Left renal cortex interstitium (tissue), 4 donors: Measurements from ENCODE around the gene ZFPM1. TPM values are rescaled to one million over a fixed set of nuclear protein-coding genes. Genes with fewer than 3 reads are reported as not detected.
"Not testable (repeated sequence)": the region's sequence is repeated elsewhere in the genome, so short reads cannot be mapped to it uniquely, and the experiment has no call there.

Experiments used
- DNase-seq, 4 donors: peaks; one replicate each; pipeline ENCODE4 v3.0.0-alpha.2; 2013; ENCODE audit warnings: low read depth in 4 of 4, low spot score in 2 of 4, missing footprints in 1 of 4
- polyA plus RNA-seq, 4 donors: library from polyadenylated mRNA; unstranded; fragments of 120-200 nt; gene quantifications; one replicate each; pipeline ENCODE4 v1.2.1, GENCODE V29; 2013; ENCODE audit not compliant: insufficient read length in 4 of 4

The ZFPM1 gene
- polyA plus RNA-seq, 4 donors = 1.9 to 6.7 (median 5.0) TPM

DNA sequence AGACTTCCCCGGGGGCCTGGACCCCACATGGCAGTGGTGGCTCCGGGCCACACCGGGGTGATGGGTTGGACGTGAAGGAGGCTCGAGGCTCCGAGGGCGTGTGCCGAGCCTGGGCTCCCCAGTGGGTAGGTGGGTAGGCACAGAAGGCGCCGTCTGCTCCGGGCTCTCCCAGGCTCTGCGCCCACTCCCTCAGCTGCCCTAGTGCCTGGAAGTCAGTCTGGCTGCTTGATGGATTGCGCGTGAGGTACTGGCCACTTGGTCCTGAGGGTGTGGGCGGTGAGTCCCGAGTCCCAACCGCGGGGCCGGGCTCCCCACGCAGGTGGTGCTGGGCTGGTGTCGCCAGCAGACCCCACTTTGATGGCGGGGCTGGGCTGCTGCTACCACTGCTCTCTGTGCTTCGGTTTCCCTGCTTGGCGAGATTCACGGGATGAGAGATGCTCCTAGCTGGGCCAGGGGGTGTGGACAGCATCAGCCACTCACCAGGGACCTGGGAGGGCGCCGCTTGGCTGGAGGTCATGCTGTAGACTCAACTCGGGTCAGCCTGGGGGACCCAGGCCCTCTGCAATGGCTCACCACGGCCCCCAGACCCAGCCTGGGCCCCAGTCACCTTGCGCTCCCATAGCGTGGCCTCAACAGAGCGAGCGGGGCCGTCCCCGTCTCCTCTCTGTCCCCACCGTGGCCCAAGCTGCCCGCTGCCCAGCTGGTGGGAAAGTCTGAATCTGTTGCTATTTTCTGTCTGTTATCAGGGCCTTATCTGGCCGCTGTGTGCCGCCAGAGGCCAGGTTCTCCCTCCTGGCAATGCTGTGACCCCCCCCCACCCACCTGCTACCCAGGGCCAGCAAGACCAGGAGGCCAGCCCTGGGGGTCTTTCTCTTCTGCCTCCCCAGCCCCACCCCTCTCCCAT, 26.1 kb downstream of the ZFPM1 start:
- no peak for DNase-seq

DNA sequence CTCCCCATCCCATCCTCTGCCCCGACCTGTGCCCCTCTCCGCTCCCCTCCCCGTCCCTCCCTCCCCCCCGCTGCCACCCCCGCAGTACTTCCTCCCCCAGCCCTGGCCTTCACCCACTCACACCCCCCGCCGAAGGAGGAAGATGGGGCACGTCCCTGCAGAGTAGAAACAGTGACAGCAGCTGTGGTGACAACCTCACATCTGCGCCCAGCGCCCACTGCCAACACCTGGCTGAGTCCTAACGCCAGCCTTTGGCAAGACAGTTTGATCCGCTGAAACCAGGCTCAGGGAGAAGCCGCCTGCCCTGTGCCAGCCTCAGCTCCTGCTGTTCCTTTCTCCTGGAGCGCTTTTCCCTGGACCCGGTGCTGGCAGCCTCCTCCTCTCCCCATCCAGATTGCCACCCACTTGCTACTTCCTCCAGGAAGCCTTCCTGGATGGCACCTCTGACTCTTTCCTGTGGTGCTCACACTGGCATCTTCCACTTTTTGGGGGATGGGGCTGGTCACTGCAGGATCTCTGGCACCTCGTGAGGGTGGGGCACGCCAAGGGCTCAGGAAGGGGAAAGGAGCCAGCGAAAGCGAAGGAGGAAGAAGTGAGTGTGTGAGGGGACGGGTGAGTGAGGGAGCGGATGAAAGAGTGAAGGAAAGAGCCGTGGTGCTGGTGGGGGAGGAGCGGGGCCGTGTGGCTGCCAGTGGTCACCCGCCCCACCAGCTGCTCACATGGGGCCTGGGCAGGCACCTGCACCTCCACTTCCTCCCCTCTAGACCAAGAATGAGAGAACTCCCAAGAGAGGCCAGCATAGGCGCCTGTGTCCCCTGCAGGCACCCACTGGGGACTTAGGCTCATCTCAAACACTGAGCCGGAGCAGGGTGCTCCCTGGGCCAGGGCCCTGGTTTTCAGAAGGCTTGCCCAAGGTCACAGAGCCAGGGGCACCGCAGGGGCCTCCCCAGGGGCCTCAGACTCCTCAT, 27.0 kb downstream of the ZFPM1 start:
- DNase-seq = no peak

DNA sequence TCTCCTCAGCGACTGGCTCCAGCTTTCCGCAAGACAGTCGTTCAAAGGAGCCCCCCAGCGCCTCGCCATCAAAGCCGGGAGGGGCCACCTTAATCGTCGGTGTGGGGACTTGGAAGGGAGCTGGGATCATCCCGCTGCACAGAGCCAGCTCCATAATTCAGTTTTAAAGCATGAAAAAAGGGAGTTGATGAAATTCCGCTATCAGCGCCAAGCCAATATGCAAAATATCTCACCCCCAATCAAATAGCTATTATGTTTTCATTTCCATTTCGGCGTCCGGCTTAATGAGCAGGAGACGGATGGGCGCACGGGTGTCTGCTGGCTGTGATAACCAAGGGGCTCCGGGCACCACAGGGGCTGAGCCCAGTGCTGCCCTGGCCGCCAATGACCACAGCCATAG, 27.7 kb downstream of the ZFPM1 start:
- no peak for DNase-seq

DNA sequence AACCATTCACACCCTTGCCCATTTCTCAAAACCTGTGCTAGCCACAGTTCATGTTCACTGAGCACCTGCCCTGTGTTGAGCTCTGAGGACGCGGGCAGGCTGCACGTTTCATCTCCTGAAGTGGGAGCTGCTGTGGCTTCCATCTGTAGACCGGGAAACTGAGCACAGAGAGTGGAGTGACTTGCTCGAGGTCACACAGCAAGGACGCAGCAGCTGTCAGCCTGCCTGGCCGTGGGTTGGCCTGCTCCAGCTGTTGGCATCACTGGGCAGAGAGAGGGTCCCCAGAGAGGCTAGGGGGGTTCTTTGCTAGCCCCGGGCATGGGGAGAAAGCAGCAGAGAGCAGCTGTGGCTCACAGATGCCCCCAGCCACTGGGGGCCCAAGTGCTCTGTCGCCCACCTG, 28.8 kb downstream of the ZFPM1 start:
- no peak for DNase-seq

DNA sequence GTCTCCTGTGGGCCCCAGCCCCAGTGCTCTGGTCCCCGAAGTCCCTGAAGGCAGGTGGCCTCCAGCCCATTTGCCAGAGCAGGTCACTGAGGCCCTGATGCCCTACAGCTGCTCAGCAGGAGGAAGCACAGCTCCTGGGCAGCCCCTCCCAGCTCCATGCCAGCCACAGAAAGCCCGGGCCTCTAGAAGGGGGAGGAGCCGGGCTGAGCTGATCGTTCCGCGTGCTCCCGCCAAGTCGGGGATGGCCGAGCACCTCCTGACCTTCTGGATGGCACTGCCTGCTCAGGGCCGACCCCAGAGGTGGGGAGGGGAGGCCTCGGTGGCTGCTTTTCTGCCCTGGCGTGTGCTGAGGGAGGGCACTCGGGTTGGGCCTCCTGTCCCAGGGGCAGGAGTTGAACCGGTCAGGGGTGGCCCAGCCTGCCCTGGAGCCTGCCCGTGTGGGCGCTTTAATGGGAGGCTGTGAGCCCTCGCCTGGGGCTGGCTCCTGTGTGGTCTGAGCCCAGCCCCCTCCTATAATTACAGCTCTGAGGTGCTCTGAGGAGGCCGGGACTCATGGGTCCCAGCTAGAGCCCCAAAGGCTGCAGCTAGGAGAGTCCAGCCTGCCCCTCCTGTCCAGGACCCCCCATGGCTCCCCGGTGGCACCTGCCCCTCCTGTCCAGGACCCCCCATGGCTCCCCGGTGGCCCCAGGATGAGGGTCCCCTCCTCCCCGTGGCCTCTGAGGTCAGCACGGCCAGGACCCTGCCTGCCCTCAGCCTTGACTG, 29.7 kb downstream of the ZFPM1 start:
- DNase-seq = no peak

DNA sequence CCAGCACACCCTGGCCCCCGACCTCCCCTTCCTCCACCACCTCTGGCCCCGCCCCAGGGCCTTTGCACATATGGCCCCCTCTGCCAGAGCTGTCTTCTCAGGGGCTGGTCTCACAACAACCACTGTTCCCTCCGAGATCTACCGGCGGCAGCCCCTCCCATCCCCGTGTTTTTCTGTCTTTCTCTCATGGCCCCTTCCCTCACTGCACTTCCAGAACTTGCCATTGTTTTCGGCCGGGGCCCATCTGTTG, 30.2 kb downstream of the ZFPM1 start:
- no peak for DNase-seq

DNA sequence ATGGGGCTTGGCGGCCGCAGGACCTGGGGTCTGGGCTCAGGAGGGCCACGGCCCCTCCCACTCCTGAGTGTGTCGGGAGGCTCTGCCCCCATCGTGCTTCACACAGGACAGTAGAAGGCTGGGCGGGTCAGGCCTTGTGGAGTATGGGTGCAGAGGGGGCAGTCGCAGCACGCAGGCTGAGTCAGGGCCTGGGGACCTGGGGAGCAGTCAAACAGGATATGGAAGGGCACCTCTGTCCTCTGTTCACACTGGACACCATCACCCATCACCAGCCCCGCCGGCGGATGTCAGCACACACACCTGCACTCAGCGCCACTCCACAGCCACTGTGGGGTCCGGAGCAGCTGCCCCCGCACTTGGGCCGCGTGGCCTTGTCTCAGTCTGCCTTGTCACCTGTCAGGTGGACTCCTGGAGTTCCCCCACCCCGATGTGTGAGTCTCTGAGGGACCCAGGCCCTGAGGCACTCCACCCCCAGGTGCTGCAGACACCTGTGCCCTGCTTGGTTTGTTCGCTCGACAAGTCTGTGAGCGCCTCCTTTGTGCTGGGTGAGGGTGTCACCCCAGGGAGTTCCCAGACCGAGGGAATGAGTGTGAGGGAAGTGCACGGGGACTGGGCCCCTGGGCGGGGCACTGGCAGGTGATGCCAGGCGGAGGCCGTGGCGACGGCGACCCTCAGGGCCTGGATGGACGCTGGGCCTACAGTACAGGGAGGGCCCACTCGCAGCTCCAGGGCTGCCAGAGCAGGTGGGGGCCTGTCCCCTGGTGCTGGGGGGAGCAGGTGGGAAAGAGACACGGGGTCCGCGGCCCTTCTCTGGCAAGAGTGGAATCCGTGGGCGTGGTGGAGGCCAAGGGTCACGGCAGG, 31.7 kb downstream of the ZFPM1 start:
- no peak for DNase-seq

DNA sequence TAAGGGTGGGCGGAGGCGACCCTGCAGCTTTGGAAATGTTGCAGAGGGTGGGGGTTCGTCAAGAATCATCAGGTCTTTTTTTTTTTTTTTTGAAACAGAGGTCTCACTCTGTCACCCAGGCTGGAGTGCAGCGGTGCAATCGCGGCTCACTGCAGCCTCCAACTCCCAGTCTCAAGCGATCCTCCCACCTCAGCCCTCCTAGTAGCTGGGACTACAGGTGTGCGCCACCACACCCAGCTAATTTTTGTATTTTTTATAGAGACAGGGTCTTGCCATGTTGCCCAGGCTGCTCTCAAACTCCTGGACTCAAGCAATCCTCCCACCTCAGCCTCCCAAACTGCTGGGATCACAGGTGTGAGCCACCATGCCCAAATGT, 32.3 kb downstream of the ZFPM1 start:
- not testable (repeated sequence) for DNase-seq

DNA sequence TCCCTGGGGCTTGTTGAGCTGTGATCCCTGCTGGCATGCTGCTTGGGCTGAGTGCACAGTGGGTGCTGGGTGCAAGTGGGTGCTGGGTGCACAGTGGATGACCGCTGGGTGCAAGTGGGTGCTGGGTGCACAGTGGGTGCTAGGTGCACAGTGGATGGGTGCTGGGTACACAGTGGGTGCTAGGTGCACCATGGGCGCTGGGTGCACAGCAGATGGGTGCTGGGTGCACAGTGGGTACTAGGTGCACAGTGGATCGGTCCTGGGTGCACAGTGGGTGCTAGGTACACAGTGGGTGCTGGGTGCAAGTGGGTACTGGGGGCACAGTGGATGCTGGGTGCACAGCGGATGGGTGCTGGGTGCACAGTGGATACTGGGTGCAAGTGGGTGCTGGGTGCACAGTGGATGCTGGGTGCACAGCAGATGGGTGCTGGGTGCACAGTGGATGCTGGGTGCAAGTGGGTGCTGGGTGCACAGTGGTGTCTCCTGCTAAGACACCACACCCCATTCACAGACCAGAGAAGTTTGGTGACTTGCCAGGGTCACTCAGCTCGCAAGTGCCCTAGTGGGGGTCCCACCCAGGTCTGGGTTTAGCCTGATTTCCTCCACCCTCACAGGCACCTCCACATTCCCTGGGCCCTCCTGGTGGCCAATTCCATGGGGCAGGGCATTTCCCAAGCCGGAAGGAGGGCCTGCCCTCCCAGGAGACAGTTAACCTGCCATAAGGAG, 33.5 kb downstream of the ZFPM1 start:
- DNase-seq = no peak

DNA sequence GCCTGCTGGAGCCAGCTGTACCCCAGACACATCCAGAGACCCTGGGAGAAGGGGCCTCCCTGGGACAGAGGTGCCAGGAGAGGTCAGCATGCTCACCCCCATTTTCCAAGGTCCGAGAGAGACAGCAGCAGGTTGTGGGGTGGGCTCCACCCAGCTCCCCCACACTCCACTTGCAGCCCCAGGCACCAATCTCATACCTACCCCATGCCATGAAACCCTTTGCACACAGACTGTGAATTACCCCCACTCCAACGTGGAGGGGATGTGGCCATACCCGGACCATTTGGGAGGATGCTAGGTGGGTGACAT, 34.0 kb downstream of the ZFPM1 start:
- no peak for DNase-seq

DNA sequence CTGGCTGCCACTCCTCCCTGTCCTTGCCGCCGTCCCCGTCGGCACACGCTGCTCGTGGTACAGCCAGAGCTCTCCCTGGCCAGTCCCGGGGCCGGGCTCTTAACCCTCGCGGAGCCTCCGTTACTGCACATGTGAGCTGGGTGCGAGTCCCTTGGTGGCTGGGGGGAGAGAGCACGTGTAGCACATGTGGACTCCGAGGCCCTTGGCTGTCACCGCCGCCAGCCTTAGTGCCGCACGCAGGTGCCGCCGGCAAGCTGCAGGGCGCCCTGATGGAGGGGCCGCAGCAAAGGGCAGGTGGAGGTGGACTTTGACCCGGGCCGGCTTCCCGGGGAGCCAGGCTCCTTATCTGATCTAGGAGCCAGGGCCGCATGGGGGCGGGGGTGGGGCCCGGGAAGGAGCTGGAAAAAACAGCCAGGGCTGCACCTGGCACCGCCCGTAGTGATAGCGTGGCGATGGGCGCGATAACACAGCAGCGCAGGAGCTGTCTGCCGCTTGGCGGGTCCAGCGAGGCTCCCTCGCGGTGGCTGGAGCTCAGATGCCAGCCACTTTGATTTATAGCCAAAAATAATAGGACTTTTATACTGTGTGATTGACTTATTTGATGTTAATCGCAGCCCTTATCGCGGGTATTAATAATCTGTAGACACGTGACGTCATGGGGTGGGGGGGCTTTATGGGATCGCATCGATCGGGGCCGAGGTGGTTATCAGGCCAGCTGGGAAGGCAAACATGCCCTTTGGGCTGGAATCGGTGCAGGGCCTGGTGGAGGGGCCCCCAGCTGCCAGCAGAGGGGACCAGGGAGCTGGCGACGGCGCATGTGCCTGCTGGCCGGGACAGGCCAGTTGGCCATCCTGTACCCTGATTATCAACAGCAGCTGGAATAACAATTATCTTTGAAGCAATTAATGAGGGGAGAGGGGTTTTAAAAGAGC, 35.1 kb downstream of the ZFPM1 start:
- no peak for DNase-seq

DNA sequence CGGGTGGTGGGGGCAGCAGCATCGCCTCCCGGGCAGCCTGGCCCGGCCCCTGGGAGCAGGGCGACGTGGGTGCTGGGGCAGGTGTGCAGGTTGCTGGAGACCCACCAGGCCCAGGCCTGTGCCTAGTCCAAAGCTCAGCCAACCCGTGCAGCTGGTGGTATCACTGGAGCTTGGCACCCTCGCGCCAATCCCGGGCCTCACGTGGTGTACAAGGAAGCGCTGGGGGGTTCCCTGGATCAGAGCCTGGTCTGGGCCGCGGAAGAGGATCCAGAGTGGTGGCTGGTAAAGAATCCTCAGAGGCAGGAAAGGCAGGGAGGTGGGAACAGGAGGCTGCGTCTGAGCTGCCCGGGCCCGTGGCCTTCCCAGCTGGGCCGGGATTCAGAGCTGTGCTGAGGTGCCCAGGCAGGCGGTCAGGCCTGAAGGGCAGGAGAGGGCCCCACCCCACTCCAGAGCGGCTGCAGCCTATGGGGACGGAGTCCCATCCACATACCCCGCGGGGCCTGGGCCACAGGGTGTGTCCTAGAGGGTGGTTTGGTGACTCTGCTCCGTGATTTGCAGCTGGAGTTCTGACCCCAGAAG, 36.2 kb downstream of the ZFPM1 start:
- DNase-seq = no peak

DNA sequence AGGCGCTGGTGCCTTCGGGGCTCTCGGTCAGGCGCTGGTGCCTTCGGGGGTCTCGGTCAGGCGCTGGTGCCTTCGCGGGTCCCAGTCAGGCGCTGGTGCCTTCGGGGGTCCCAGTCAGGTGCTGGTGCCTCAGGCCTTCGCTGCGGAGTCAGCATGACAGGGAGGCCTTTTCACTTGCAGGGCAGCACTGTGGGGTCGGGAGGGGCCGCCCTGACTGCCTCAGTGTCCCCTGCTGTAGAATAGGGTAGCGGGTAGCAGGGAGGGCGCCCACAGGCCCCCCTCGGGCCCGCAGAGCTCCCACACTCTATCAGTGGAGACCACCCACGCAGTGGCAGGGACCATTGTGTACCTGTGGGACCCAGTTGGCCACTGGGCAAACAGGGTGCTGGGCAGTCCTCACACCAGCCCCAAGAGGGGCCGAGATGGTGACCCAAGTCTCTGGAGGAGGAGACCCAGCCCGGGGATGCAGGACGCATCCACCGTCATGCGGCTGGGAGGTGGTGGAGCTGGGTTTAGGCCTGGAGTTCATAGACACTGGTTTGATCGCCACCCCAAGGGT, 38.0 kb downstream of the ZFPM1 start:
- no peak for DNase-seq

DNA sequence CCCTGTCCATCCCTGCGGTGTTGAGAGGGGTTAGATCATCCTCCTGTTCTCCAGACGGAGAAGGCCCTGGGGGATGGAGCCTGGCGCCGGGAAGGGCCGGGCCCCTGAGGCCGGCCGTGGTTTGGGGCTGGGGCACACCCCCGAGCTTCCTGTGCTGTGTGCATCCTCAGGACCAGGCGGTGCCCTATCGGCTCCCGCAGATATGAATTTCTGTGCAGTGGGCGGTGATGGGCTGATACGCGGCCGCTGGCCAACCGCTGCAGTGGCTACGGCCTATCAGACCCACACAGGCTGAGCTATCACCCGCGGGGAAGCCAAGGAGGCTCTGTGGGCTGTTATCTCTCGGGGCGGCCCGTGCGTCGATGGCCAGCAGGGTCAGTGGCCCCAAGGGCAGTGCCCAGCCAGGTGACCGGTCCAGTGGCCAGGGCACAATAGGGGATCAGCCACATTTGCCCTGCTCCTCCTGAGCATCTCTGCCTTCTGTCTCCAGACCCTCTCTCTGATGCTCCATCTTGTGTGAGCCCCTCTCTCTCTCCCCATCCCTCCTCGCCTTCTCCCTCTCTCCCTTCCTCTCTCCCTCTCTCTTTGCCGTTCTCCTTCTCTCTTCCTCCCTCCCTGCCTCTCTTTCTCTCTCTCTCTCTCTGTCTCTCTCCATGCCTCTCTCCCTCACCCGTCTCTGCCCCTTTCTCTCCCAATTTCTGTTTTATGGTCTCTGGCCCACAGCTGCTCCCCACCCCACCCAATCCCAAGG, 38.7 kb downstream of the ZFPM1 start:
- no peak for DNase-seq

DNA sequence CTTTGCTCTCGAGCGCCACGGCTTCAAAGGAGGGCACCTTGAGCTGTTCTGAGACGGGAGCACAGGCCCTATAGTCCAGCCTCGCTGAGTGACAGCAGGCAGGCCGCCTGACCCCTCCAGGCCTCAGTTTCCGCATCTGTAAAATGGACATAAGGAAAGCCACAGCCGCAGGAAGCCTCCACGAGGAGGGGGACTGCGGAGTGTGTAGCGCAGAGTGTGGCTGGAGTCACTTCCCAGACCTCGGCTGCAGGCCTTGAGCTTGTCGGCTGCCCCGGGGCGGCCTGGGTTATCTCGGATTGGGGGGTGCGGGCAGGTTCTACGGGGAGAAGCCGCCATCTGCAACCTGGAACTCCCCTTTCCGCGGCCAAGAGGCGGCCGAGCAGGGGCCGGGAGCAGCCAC, 40.8 kb downstream of the ZFPM1 start:
- DNase-seq = no peak

DNA sequence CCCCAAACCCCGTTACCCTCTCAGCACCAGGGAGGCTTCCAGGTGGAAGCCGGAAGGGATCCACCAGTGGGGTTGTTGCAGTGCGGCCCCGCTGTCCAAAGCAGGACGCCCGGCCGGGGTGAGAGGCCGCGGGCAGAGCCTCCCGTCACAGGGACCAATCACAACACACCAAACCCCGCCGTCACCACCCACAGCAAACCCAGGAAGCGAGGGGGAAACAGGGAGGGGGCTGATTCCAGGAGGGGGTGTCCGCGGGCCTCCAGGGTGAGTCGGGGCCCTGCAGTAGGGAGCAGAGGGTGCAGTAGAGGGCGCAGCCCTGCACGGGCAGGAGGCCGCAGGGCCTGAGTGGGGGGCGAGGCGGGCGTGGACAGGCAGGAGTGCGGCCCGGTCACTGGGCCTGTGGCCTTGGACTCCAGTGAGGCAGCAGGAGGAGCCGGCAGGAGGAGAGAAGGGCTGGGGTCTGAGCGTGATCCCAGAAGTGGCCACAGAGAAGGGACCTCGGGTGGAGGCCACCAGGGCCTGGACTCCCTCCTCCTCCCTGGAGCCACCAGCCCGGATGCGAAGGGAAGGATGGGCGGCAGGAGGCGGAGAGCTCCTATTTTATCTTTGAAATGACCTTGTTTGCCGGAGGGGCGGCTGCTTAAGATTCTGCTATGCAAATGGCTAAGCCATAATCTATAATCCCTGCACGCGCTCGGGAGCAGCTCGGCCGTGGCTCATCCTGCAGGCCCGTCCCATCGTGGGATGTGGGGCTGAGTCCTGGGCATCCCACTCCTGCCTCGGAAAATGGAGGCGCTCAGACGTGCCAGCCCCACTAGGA, 41.5 kb downstream of the ZFPM1 start:
- DNase-seq = no peak
